ENCODE data around the gene GTF2F2.

The GTF2F2 gene

GRCh38 chr13:45132369-45133064 lies 12.2 kb downstream of the GTF2F2 start:
- DNase-seq = no peak

GRCh38 chr13:45133396-45134118 lies 13.2 kb downstream of the GTF2F2 start:
- no peak for DNase-seq

GRCh38 chr13:45136741-45137504 lies 16.6 kb downstream of the GTF2F2 start:
- DNase-seq = no peak

- no peak for DNase-seq
These were observed 17.2 kb downstream of the GTF2F2 start for GRCh38 chr13:45137526-45137925.

GRCh38 chr13:45138282-45138681 lies 18.0 kb downstream of the GTF2F2 start:
- DNase-seq = no peak

- DNase-seq = no peak
These were observed 21.1 kb downstream of the GTF2F2 start for GRCh38 chr13:45141369-45141768.

GRCh38 chr13:45142440-45143345 lies 22.4 kb downstream of the GTF2F2 start:
- DNase-seq = no peak

- no peak for DNase-seq
These were observed 23.0 kb downstream of the GTF2F2 start for GRCh38 chr13:45143346-45143751.

- no peak for DNase-seq
These were observed 29.7 kb downstream of the GTF2F2 start for GRCh38 chr13:45149964-45150363.

GRCh38 chr13:45156565-45157361 lies 36.5 kb downstream of the GTF2F2 start:
- DNase-seq = no peak

- DNase-seq = no peak
These were observed 41.9 kb downstream of the GTF2F2 start for GRCh38 chr13:45162194-45162593.

GRCh38 chr13:45162821-45163220 lies 42.5 kb downstream of the GTF2F2 start:
- DNase-seq = no peak

- no peak for DNase-seq
These were observed 46.5 kb downstream of the GTF2F2 start for GRCh38 chr13:45166858-45167257.

GRCh38 chr13:45167611-45168554 lies 47.6 kb downstream of the GTF2F2 start:
- no peak for DNase-seq

- DNase-seq = no peak
These were observed 48.2 kb downstream of the GTF2F2 start for GRCh38 chr13:45168555-45168930.

GRCh38 chr13:45174478-45174877 lies 54.2 kb downstream of the GTF2F2 start:
- DNase-seq = no peak

GRCh38 chr13:45178349-45179162 lies 58.2 kb downstream of the GTF2F2 start:
- DNase-seq = no peak

- no peak for DNase-seq
These were observed 59.1 kb downstream of the GTF2F2 start for GRCh38 chr13:45179428-45179827.

GRCh38 chr13:45180303-45180702 lies 60.0 kb downstream of the GTF2F2 start:
- no peak for DNase-seq
